CD4-positive, alpha-beta T cell (primary cell): ENCODE measurements around the gene MRNIP. TPM values are rescaled to one million over a fixed set of nuclear protein-coding genes. Genes with fewer than 3 reads are reported as not detected.

ENCODE experiments used
- ATAC-seq: fragments of 200-7000 bp; cut with Tn5 transposase; one replicate; pipeline ENCODE4 v1.10.0; 2022; ENCODE audit warnings: mild to moderate bottlenecking; ENCODE audit not compliant: poor library complexity
- CTCF ChIA-PET: fragments of 350-600 bp; sonication (Branson Sonifier 250); formaldehyde crosslinking; loops from one replicate; lab custom pipeline; 2021; ENCODE audit warnings: antibody characterized with exemption, inconsistent platforms; lab: Charles Lee
- POLR2A ChIA-PET: fragments of 350-600 bp; sonication (Branson Sonifier 250); formaldehyde crosslinking; loops from one replicate; lab custom pipeline; 2021; ENCODE audit warnings: antibody characterized with exemption, inconsistent platforms; lab: Charles Lee
- DNase-seq, 14 experiments: peaks; one replicate each; pipeline ENCODE4 v3.0.0-alpha.2; 2013 to 2020; ENCODE audit warnings: mixed read lengths in 2 of 14
- H3K27ac ChIP-seq, 2 donors: one replicate each; pipeline versions ENCODE4 v1.5.1 to v1.7.0; 2013; ENCODE audit warnings: low read length in 2 of 2, low read depth in 1 of 2, mild to moderate bottlenecking in 1 of 2
- H3K27me3 ChIP-seq, 2 experiments: 1 replicate in 1 of 2; 2 replicates in 1 of 2; pipeline versions ENCODE4 v1.6.1 to v1.7.0; 2013; ENCODE audit warnings: low read length in 2 of 2, control low read depth in 1 of 2, mild to moderate bottlenecking in 1 of 2, moderate library complexity in 1 of 2; ENCODE audit not compliant: insufficient read depth in 2 of 2, control insufficient read depth in 1 of 2
- H3K36me3 ChIP-seq: one replicate; pipeline ENCODE4 v1.6.1; 2013; ENCODE audit warnings: low read length, control low read depth; ENCODE audit not compliant: insufficient read depth
- H3K4me1 ChIP-seq: one replicate; pipeline ENCODE4 v1.6.1; 2013; ENCODE audit warnings: low read length, control low read depth; ENCODE audit not compliant: insufficient read depth
- H3K4me3 ChIP-seq: one replicate; pipeline ENCODE4 v1.5.1; 2013; ENCODE audit warnings: mild to moderate bottlenecking, low read length, moderate library complexity
- H3K9me3 ChIP-seq, 2 experiments: 1 replicate in 1 of 2; 2 replicates in 1 of 2; pipeline versions ENCODE4 v1.6.1 to v1.7.0; 2013; ENCODE audit warnings: low read length in 2 of 2, mild to moderate bottlenecking in 2 of 2, control low read depth in 1 of 2, moderate library complexity in 1 of 2; ENCODE audit not compliant: control insufficient read depth in 1 of 2, insufficient read depth in 1 of 2
- H3K27ac Mint-ChIP-seq: one replicate; pipeline ENCODE4 v1.8.0; 2020; ENCODE audit warnings: mixed read lengths
- H3K27me3 Mint-ChIP-seq: one replicate; pipeline ENCODE4 v1.8.0; 2021; ENCODE audit warnings: mixed read lengths
- H3K36me3 Mint-ChIP-seq: one replicate; pipeline ENCODE4 v1.8.0; 2021; ENCODE audit warnings: low read depth, mixed read lengths
- H3K4me1 Mint-ChIP-seq: one replicate; pipeline ENCODE4 v1.8.0; 2021; ENCODE audit warnings: low read depth, mixed read lengths
- H3K4me3 Mint-ChIP-seq: one replicate; pipeline ENCODE4 v1.8.0; 2020; ENCODE audit warnings: mild to moderate bottlenecking, mixed read lengths
- H3K9me3 Mint-ChIP-seq: one replicate; pipeline ENCODE4 v1.8.0; 2020; ENCODE audit warnings: mixed read lengths
- CTCF ChIP-seq: fragments of 200-600 bp; IDR thresholded peaks from one replicate; pipeline ENCODE4 v1.8.0; 2022; ENCODE audit warnings: antibody characterized with exemption, mild to moderate bottlenecking
- intact Hi-C, 2 experiments: fragments of 100-400 bp; cut with DNase I in 1 of 2; cut with micrococcal nuclease in 1 of 2; formaldehyde crosslinking; loops; one replicate each; pipeline versions ENCODE4 v1.15.1 to v1.9.0; 2023 to 2025; cut with DNase I, micrococcal nuclease
- total RNA-seq, 174 experiments: library from RNA in 2 of 174; stranded (reverse) in 2 of 174; gene quantifications; one replicate each; pipeline ENCODE4 v1.2.3 and lab custom pipeline; 2021 to 2026

The MRNIP gene
- total RNA-seq, 2 experiments from 2014 or later, result 31.8 to 32.8 TPM

- Histone ChIP-seq H3K36me3 (peaks cover 8% of the 10 kb centered on the region), H3K9me3 (no peaks in the 10 kb centered on the region), H3K4me3 (peak overlapping the region; percentile 60), H3K4me1 (peaks cover 57% of the 10 kb centered on the region), H3K27me3 (no peaks in the 10 kb centered on the region), H3K27ac (no peak overlapping the region)
- POLR2A ChIA-PET, result interaction anchor here (0.6 to 4.7 kb wide), 4 partner anchors 10 to 103 kb away, joined by 3 to 48 read pairs (median 16); partner anchors contain the start of genes LTC4S, MAML1 and SQSTM1
- H3K4me3 Mint-ChIP-seq, result peak overlapping the region; percentile 94
- DNase-seq (no peak), ATAC-seq (no peak)
- H3K9me3 Mint-ChIP-seq, result no peaks in the 10 kb centered on the region
- peaks cover 13% of the 10 kb centered on the region for H3K36me3 Mint-ChIP-seq
- no peak for TF ChIP-seq CTCF
- H3K27ac Mint-ChIP-seq, result peak overlapping the region; percentile 86
- H3K27me3 Mint-ChIP-seq, result no peaks in the 10 kb centered on the region
- H3K4me1 Mint-ChIP-seq, result peaks cover 33% of the 10 kb centered on the region
- CTCF ChIA-PET, result no interaction called here
- intact Hi-C loops, result loop anchor here (2.0 to 10.0 kb wide), 4 partner anchors 50 to 490 kb away; partner anchors contain the start of genes MAPK9 (in 1 of the 2) and MRNIP (in 1 of the 2)
Observed at GRCh38 chr5:179805070-179805528, 53.5 kb downstream of the MRNIP start.

DNA sequence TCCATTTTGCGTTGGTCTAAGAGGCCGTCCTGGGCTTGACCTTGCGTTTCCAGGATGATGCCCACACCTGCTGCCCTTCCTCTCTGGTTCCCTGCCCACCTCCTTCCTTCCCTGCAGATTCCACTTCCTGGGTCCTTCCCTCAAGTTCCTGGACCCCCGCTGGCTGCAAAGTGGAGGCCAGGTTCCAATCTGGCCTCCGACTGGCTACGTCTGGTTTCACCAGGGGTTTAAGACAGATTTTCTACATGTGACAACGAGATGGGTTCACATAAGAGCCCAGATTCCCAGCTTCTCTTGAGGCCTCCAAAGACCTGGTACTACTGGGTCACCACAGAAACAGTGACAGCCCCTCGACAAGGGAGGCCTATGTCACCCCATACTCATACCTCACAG is 54.1 kb downstream of the MRNIP start:
- Mint-ChIP-seq H3K27ac (peak overlapping the region; percentile 86), H3K36me3 (peaks cover 14% of the 10 kb centered on the region), H3K27me3 (no peaks in the 10 kb centered on the region), H3K9me3 (no peaks in the 10 kb centered on the region), H3K4me3 (peak overlapping the region; percentile 94), H3K4me1 (peaks cover 33% of the 10 kb centered on the region)
- H3K9me3 ChIP-seq, result no peaks in the 10 kb centered on the region
- H3K4me3 ChIP-seq, result no peak overlapping the region
- ChIA-PET POLR2A (interaction anchor here (1.1 to 4.1 kb wide), 2 partner anchors 15 to 18 kb away, joined by 4 to 23 read pairs; partner anchors contain the start of gene SQSTM1), CTCF (no interaction called here)
- no peak for DNase-seq
- ATAC-seq, result no peak
- H3K27me3 ChIP-seq, result no peaks in the 10 kb centered on the region
- intact Hi-C loops, result loop anchor here (2.0 to 10.0 kb wide), 5 partner anchors 50 to 490 kb away; partner anchors contain the start of genes MAPK9 (in 1 of the 2) and MRNIP (in 1 of the 2)
- peaks cover 12% of the 10 kb centered on the region for H3K36me3 ChIP-seq
- peaks cover 57% of the 10 kb centered on the region for H3K4me1 ChIP-seq
- no peak overlapping the region for H3K27ac ChIP-seq
- no peak for TF ChIP-seq CTCF

DNA sequence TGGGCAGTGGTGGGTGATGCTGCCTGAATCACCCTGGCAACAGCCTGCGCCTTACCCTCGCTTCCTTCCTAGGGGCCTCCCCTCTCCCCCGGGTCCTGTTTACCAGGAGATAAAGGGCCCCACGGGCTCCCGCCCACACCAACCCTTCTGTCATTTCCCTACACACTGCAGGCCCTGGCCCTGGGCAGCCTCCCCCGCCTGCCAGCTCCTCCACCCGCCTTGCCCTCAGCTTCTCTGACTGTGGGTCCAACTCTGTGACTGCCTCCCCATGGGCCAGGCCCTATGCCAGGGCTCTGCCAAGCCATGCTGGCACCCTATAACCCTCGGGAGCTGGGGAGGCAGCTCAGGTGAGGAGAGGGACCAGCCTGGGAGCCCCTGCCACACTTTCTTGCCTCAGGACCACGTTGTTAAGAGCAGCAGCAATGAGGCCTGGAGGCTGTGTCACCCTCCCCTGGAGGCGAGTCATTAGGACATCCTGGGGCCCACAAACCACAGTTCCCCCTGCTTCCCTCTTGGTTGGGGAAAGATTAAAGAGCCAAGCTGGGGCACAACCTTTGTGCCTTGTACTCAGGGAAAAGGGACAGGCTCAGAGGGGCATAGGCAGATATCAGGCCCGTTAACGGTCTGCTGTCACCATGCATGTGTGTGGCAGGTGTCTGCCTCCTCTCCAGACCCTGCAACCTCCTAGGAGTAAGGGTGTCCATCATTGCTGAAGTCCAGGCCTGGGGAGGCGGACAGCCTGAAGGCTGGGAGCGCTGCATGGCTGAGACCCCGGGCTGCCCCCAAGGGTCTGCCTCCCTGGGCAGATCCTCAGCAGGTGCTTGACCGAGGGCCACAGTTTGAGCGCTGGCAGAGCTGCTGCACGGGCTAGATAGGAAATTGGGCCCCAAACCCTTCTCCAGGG is 54.7 kb downstream of the MRNIP start:
- H3K36me3 ChIP-seq, result peaks cover 17% of the 10 kb centered on the region
- ATAC-seq (no peak), DNase-seq (peak in 5 of 14 experiments; percentile 30 to 54 (median 48))
- Mint-ChIP-seq H3K9me3 (no peaks in the 10 kb centered on the region), H3K4me3 (peak overlapping the region; percentile 94), H3K36me3 (peaks cover 21% of the 10 kb centered on the region), H3K4me1 (peaks cover 33% of the 10 kb centered on the region), H3K27ac (peak overlapping the region; percentile 86), H3K27me3 (no peaks in the 10 kb centered on the region)
- CTCF ChIA-PET, result no interaction called here
- H3K4me3 ChIP-seq, result no peak overlapping the region
- H3K27ac ChIP-seq, result peak overlapping the region; percentile 22 to 41
- POLR2A ChIA-PET, result interaction anchor here (1.1 to 4.1 kb wide), 3 partner anchors 16 to 103 kb away, joined by 4 to 23 read pairs (median 10); partner anchors contain the start of gene SQSTM1
- peaks cover 57% of the 10 kb centered on the region for H3K4me1 ChIP-seq
- no peaks in the 10 kb centered on the region for H3K9me3 ChIP-seq
- intact Hi-C loops, result loop anchor here (2.0 to 10.0 kb wide), 6 partner anchors 51 to 491 kb away; partner anchors contain the start of genes MAPK9 (in 1 of the 2) and MRNIP (in 1 of the 2)
- no peak for TF ChIP-seq CTCF
- H3K27me3 ChIP-seq, result no peaks in the 10 kb centered on the region
